Progenitor cell of endocrine pancreas (in vitro differentiated cells): ENCODE data around the gene MYCBP. TPM values are rescaled to one million over a fixed set of nuclear protein-coding genes. Genes with fewer than 3 reads are reported as not detected.

Experiments
- DNase-seq: peaks from one replicate; pipeline ENCODE4 v3.0.0; 2021; ENCODE audit warnings: low spot score; ENCODE audit not compliant: unreplicated experiment
- H3K27ac Mint-ChIP-seq: 2 replicates; pipeline ENCODE4 v1.8.0; 2021; ENCODE audit warnings: mild to moderate bottlenecking, moderate library complexity, mixed read lengths
- H3K27me3 Mint-ChIP-seq: 2 replicates; pipeline ENCODE4 v1.8.0; 2021; ENCODE audit warnings: mixed read lengths
- H3K36me3 Mint-ChIP-seq: 2 replicates; pipeline ENCODE4 v1.8.0; 2022; ENCODE audit warnings: mixed read lengths; ENCODE audit not compliant: insufficient read depth
- H3K4me1 Mint-ChIP-seq: 2 replicates; pipeline ENCODE4 v1.8.0; 2021; ENCODE audit warnings: low read depth, mixed read lengths
- H3K4me3 Mint-ChIP-seq: 2 replicates; pipeline ENCODE4 v1.8.0; 2021; ENCODE audit warnings: low read depth, mild to moderate bottlenecking, moderate library complexity, mixed read lengths
- H3K9me3 Mint-ChIP-seq: 2 replicates; pipeline ENCODE4 v1.8.0; 2021; ENCODE audit warnings: low read depth, mixed read lengths
- total RNA-seq: library from RNA; stranded (reverse); gene quantifications from 2 replicates; pipeline ENCODE4 v1.2.1, GENCODE V29; 2021
- TF ChIP-seq, protein P1 (sequence below): fragments of 200-600 bp; sonication (generic); IDR thresholded peaks from one replicate; pipeline ENCODE4 v1.5.0; 2021; ENCODE audit warnings: antibody characterized with exemption, mild to moderate bottlenecking; ENCODE audit not compliant: unreplicated experiment

Gene MYCBP
- total RNA-seq, 1 donor from 2014 or later: 28.3 TPM

- no peak for DNase-seq
- H3K4me3 Mint-ChIP-seq: no peak overlapping the region
Observed at GRCh38 chr1:38896169-38896568, 23.0 kb upstream of the MYCBP start.

DNA sequence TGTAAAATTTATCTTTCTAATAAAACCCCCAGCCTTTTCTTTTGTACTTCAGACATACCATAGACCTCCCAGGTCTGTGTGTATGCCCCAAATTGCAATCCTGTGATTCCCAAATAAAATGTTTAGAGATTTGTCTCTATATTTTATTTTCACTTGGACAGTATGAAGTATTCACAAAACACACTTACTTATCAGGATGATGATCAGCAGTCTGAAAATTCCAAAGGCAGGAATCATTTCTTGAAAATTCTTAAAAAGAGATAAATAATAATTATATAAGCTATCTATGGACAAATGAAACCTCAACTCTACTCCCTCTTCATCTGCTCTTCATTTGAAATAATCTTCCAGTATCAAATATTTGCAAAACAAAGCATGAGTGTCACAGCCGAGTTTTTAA lies 19.8 kb upstream of the MYCBP start:
- no peak overlapping the region for H3K4me3 Mint-ChIP-seq
- no peaks in the 10 kb centered on the region for H3K27me3 Mint-ChIP-seq

More at GRCh38 chr1:38896169-38896568, 23.0 kb upstream of the MYCBP start:
- no peaks in the 10 kb centered on the region for H3K27me3 Mint-ChIP-seq
- no peak overlapping the region for H3K27ac Mint-ChIP-seq
- TF ChIP-seq, protein P1, sequence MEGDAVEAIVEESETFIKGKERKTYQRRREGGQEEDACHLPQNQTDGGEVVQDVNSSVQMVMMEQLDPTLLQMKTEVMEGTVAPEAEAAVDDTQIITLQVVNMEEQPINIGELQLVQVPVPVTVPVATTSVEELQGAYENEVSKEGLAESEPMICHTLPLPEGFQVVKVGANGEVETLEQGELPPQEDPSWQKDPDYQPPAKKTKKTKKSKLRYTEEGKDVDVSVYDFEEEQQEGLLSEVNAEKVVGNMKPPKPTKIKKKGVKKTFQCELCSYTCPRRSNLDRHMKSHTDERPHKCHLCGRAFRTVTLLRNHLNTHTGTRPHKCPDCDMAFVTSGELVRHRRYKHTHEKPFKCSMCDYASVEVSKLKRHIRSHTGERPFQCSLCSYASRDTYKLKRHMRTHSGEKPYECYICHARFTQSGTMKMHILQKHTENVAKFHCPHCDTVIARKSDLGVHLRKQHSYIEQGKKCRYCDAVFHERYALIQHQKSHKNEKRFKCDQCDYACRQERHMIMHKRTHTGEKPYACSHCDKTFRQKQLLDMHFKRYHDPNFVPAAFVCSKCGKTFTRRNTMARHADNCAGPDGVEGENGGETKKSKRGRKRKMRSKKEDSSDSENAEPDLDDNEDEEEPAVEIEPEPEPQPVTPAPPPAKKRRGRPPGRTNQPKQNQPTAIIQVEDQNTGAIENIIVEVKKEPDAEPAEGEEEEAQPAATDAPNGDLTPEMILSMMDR: no peak
- peaks cover 2% of the 10 kb centered on the region for H3K4me1 Mint-ChIP-seq
- no peaks in the 10 kb centered on the region for H3K36me3 Mint-ChIP-seq
- no peaks in the 10 kb centered on the region for H3K9me3 Mint-ChIP-seq

DNA sequence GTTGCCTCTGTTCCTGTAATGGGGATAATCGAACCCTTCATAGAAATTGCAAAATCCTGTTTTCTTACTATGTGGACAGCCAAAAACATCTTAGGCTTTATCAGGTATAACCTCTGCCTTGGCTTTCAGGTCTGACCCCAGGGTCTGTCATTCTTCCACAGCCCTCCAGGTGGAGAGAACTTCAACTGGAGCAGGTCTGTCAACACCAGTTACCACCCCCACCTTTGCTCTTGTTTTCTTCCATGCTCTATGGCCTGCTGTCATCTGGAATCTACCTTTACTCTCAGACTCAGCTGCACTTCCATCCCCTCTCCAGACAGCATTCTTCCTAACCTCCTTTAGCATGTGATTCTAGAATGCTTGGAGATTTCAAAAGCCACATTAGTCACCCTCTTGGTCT lies 18.6 kb upstream of the MYCBP start:
- TF ChIP-seq, protein P1: peak; percentile 41
- no peaks in the 10 kb centered on the region for H3K9me3 Mint-ChIP-seq
- no peak overlapping the region for H3K4me3 Mint-ChIP-seq
- peaks cover 3% of the 10 kb centered on the region for H3K4me1 Mint-ChIP-seq
- H3K27me3 Mint-ChIP-seq: no peaks in the 10 kb centered on the region
- H3K27ac Mint-ChIP-seq: no peak overlapping the region
- DNase-seq: no peak
- no peaks in the 10 kb centered on the region for H3K36me3 Mint-ChIP-seq

More for the DNA sequence above, 19.8 kb upstream of the MYCBP start:
- H3K36me3 Mint-ChIP-seq: no peaks in the 10 kb centered on the region
- no peak overlapping the region for H3K27ac Mint-ChIP-seq
- no peaks in the 10 kb centered on the region for H3K9me3 Mint-ChIP-seq
- no peak for DNase-seq
- peaks cover 3% of the 10 kb centered on the region for H3K4me1 Mint-ChIP-seq
- TF ChIP-seq, protein P1: no peak

DNA sequence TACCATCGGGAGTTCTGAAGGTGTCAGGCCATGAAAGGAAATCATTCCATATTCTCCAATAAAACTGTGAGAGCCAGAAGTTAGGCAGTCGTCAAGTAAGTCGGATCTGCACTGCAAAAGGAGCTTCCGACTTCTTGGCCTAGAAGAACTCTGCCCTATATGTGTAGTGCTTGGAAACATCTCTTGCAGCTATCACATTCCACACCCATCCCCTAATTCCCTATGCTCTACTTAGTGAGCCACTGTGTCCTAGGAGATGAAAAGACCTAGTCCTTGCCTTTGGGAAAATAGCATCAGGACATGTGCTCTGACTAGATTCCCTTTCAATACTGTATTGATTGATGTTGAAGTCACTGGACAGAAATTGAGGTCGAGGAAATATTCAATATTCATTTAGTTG lies 16.4 kb upstream of the MYCBP start:
- no peaks in the 10 kb centered on the region for H3K9me3 Mint-ChIP-seq
- no peak for DNase-seq
- H3K27ac Mint-ChIP-seq: no peak overlapping the region
- no peak overlapping the region for H3K4me3 Mint-ChIP-seq
- peaks cover 3% of the 10 kb centered on the region for H3K4me1 Mint-ChIP-seq
- H3K36me3 Mint-ChIP-seq: no peaks in the 10 kb centered on the region
- TF ChIP-seq, protein P1: no peak
- H3K27me3 Mint-ChIP-seq: no peaks in the 10 kb centered on the region

- Mint-ChIP-seq H3K9me3 (no peaks in the 10 kb centered on the region), H3K36me3 (no peaks in the 10 kb centered on the region), H3K27me3 (no peaks in the 10 kb centered on the region), H3K4me3 (no peak overlapping the region), H3K27ac (no peak overlapping the region), H3K4me1 (peaks cover 3% of the 10 kb centered on the region)
- TF ChIP-seq, protein P1: no peak
- no peak for DNase-seq
Observed at GRCh38 chr1:38888423-38889333, 15.5 kb upstream of the MYCBP start.
